Measurements from ENCODE around the gene CFAP74.
"Not testable (repeated sequence)": the region's sequence is repeated elsewhere in the genome, so short reads cannot be mapped to it uniquely, and the experiment has no call there.

Gene CFAP74

GRCh38 chr1:1984560-1985070, 19.0 kb downstream of the CFAP74 start:
- DNase-seq: no peak

GRCh38 chr1:1982379-1983232, 21.0 kb downstream of the CFAP74 start:
- DNase-seq: no peak

- DNase-seq: not testable (repeated sequence)
These were observed 21.8 kb downstream of the CFAP74 start for GRCh38 chr1:1981631-1982327.

GRCh38 chr1:1981142-1981500, 22.5 kb downstream of the CFAP74 start:
- DNase-seq: no peak

GRCh38 chr1:1980467-1981141, 23.0 kb downstream of the CFAP74 start:
- DNase-seq: no peak

DNA sequence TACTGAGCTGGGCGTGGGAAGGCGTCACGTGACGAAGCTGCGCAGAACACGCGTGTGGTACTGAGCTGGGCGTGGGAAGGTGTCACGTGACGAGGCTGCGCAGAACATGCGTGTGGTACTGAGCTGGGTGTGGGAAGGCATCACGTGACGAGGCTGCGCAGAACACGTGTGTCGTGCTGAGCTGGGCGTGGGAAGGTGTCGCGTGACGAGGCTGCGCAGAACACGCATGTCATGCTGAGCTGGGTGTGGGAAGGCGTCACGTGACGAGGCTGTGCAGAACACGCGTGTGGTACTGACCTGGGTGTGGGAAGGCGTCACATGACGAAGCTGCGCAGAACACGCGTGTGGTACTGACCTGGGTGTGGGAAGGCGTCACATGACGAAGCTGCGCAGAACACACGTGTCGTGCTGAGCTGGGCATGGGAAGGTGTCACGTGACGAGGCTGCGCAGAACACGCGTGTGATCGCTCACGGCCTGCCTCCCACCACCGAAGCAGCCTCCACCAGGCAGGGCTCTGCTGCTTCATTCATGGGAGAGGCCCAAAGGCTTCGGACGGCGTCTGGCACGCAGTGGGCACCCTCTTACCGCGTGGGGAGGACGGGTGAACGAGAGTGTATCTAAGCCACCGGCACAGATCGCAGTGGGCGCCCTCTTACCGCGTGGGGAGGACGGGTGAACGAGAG, 24.0 kb downstream of the CFAP74 start:
- DNase-seq: no peak

GRCh38 chr1:1978690-1979481, 24.7 kb downstream of the CFAP74 start:
- DNase-seq: not testable (repeated sequence)

- no peak for DNase-seq
These were observed 25.5 kb downstream of the CFAP74 start for GRCh38 chr1:1978108-1978507.

GRCh38 chr1:1976031-1976430, 27.6 kb downstream of the CFAP74 start:
- no peak for DNase-seq

- no peak for DNase-seq
These were observed 28.1 kb downstream of the CFAP74 start for GRCh38 chr1:1975535-1975934.

- DNase-seq: no peak
These were observed 28.8 kb downstream of the CFAP74 start for GRCh38 chr1:1974834-1975233.

GRCh38 chr1:1973716-1974642, 29.6 kb downstream of the CFAP74 start:
- DNase-seq: no peak

GRCh38 chr1:1972976-1973715, 30.4 kb downstream of the CFAP74 start:
- no peak for DNase-seq

DNA sequence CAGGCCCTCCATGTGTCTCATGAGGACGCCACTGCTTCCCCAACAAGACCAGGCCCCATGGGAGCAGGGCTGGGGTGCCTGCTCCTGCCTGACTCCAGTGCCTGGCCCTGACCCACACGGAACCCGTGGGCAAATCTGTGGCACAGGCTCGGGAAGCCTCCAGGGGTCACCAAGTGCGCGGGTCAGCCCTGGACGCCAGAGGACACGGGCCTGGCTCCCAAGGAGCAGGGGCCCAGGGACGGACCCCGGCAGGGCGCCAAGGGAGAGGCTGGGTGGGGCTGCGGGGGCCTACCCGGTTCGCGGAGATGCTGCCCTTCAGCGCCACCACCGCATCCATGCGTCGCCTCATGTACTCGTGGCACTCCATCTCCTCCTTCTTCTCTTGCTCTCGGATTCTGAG, 31.9 kb downstream of the CFAP74 start:
- no peak for DNase-seq

DNA sequence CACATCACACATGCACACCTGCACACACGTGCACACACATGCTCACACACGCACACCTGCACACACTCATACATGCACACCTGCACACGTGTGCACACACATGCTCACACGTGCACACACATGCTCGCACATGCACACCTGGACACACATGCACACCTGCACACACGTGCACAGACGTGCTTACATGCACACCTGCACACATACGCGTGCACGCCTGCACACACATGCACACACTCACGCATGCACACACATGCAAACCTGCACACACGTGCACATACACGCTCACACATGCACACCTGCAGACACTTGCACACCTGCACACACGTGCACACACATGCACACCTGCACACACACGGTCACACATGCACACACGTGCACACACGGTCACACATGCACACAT, 32.6 kb downstream of the CFAP74 start:
- no peak for DNase-seq

DNA sequence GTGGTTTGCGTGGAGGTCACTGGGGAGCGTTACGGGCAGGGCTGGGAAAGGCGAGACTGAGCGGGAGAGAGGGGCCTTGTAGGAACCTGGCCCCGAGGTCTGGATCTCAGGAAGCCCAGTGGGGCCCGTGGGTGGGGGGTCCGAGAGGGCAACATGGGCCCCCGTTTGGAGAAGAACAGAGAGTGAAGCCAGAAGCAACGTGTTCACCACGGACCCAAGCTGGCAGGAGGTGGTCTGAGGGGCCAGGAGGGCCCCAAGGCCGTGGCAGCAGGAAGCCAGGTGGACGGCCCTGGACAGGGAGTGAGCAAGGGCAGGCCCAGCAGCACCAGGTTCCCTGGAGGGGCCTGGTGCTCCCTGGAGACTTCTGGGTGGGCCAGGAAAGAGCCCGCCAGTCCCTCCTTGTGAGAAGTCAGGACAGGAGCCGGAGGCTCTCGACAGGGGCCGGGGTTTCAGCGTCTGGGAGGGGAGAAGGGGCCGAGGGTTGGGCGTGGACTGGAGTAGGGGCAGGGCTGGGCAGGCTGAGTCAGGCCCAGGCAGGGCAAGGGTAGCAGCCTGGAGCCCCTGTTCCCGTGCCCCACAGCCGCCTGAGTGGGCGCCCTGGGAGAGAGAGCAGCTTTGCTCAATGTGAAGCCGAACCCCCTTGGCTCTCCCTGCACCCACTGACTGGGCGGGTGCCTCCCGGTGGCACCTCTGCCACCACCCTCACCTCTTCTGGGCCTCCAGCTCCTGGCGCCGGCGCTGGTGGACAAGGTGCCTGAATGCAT, 33.5 kb downstream of the CFAP74 start:
- DNase-seq: no peak

DNA sequence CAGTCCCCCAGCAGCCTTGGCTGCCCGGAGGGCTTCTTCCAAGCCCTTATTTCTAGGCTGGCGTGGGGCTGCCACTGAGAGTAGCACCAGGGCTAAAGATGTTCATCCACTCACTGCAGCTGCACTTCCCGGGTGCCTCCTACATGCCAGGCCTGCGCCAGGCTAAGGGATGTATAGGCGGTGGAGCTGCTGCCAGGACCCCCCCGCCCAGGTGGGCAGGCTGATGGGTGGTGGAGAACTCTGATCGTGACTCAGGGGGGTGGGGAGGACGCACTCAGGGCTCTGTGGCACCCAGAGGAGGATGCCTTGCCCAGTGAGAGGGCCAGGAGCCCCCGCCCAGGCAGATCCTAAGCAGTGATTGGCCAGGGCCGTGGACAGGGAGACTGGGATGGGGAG, 34.1 kb downstream of the CFAP74 start:
- no peak for DNase-seq

GRCh38 chr1:1968767-1969504, 34.6 kb downstream of the CFAP74 start:
- no peak for DNase-seq

- DNase-seq: no peak
These were observed 35.7 kb downstream of the CFAP74 start for GRCh38 chr1:1967879-1968278.
